Glomerular visceral epithelial cell (primary cell): Measurements from ENCODE around the gene PRUNE2.
A peak's percentile ranks its signal among the peaks of the same experiment; 100 is the strongest.

Source experiments
- DNase-seq: peaks from one replicate; pipeline ENCODE4 v3.0.0-alpha.2; 2016; ENCODE audit errors: extremely low spot score

Gene PRUNE2

DNA sequence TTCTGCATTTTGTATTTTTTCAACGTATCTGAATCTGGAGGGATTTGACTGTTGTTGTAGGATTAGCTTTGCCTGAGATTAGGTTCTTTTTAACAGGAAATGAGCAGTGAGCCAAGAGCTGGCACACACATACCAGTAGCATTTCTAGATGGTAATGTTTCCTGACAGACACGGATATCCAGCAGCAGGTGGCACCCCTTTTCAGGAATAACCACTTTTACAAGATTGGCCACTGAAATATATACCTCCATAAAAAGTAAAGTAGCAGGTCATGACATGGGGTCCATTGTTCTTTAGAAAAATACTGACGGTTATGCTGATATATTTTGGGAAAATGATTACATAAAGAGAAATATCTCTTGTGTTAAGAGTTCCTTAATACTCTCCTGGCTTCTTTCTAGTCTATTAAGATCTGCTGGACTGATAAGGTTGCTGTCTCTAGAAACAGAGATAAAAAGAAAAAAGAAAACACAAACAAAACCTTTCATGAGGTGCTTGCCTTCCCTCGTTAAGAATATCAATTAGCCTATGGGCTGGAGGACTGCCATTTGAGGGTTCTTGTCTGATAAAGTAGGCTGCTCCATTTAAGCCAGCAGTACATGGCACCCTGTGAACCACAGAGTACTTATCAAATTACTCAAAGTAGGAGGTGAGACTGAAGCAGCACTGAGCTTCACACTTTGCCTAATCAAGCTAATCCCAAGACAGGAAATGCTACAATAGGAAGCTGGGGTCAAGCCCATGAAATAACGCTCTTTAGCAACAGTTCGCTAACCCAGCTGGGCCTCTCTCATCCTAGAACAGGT is 243.2 kb downstream of the PRUNE2 start:
- DNase-seq: peak; percentile 37

DNA sequence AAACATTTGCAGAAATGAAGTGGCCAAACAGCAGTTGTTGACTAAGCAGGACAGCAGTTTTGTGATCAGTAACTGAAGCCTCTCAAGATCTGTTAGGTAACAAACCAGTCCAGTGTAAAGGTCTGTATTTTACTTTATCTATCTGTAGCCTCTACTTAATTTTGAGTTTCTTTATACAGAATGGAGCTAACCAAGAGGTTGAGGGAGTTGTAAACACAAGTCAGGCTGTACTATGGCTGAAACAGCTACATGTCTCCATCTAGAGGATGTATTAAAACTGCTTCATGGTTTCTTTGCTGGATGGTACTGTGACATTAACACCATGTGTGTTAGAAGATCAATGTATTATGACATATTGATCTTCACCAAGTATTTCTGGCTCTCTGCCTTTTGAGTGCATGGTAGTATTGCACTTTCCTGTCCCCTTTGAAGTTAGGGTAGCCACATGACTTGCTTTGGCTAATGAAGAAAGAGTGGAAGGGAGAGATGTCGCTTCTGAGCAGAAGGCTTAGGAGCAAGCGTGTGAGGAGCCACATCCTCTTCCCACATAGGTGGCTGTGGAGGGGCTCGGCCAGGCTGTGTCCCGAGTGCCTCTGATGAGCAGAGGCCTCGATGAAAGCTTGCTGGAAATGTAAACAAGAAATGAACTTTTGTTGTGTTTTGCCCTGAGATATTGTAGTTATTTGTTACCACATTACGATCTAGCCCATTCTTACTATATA is 247.2 kb downstream of the PRUNE2 start:
- DNase-seq: peak; percentile 61

DNA sequence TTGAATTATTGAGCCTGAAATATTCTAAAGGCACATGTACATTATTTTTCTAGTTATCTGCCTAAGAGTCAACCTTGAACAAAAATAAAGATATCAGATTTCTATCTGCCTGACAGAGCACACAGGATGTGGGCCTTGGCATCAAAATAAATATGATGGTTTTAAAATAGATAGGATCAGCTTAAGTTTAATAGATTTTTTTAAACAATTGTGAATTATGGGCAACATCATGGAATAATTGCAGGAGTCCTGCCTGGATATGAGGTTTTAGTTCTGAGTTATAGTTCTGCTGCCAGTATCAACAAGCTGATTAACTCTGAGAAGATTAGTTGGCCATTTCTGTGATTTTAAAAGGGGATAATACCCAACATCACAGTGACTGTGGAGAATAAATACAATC is 248.6 kb downstream of the PRUNE2 start:
- no peak for DNase-seq

DNA sequence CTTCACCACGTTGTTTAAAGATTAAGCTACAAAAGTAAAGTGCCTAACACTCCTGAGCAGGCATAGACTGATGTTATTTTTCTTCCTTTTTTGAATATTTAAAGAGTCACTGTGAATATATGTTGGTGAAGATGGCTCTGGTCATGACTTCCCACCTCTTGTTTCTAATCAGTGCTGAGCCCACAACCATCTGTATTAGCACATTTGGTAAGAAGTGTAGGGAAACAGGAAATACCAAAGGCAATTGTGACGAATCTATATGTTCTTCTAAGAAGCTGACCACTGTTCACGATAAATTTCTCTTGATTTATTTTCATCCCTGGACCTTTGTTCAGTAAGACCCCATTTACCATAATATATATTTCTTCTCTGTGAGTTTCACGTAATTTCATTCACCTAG is 249.9 kb downstream of the PRUNE2 start:
- DNase-seq: no peak

DNA sequence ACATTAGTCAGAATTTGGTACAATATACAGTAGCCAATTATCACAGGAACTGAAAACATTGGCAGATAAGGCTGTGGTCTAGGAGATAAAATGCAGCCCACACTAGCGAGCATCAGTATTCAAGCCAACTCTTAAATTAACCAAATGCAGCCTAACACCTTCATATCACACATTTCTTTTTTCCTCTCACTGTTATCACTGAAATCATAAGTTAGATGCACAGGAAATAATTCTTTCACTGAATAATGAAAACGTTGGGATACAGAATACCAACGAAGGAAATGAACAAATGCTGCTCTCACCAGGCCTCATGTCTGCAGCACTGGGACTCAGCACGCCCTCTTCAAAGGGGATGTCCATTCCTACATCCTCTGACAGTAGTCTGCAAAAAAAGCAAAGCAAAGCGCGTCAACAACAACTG is 250.8 kb downstream of the PRUNE2 start:
- no peak for DNase-seq

DNA sequence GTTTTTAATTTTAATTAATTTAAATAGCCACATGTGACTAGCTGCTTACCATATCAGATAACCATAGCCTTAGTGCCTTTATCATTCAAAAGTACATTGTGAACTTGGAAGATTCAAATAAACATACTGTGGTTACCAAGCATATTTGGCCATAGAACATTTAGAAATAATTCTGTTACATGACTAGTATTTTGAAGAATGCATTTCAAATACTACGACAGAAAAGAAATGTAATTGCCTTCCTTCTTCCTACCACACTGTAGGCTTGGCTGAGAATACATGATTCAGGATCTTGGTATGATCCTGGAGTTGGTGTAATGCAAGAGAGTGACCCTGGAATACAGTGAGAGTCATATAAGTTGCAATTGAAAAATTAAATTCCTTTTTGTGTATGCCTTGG is 251.3 kb downstream of the PRUNE2 start:
- peak; percentile 79 for DNase-seq

DNA sequence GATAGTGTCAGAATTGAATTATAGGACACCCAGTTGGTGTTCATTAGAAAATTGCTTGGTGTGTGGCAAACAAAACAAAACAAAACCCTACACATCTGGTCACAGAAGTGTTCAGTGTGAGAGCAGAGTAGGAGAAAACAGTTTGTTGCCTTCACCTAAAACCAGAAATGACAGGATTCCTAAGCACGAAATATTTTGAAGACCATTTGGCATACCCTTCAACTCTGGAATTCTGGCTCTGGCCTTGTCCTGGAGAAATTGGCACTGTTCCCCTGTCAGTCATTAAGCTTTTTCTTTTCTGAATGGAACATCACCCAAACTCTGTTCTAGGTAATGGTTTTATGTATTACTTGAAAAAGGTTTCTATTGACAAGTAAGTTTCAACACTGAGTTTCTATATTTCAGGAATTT is 251.9 kb downstream of the PRUNE2 start:
- DNase-seq: peak; percentile 28

DNA sequence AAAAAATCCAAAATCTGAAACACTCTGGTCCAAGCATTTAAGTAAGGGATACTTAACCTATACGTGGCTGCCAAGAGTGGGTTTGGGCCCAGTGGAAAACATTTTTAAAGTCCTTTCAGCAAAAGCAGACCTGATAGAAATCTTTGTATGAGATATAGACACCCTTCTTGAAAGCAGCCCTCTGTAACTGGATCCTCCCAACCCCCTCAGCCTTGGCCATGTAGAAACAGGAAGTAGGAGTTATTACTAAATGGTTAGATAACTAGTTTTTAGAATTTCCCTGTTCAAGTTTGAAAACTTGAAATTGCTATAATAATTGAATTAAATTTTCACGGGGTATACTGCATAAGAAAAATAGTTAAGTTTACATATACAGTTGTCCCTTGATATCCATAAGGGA is 253.0 kb downstream of the PRUNE2 start:
- DNase-seq: no peak

DNA sequence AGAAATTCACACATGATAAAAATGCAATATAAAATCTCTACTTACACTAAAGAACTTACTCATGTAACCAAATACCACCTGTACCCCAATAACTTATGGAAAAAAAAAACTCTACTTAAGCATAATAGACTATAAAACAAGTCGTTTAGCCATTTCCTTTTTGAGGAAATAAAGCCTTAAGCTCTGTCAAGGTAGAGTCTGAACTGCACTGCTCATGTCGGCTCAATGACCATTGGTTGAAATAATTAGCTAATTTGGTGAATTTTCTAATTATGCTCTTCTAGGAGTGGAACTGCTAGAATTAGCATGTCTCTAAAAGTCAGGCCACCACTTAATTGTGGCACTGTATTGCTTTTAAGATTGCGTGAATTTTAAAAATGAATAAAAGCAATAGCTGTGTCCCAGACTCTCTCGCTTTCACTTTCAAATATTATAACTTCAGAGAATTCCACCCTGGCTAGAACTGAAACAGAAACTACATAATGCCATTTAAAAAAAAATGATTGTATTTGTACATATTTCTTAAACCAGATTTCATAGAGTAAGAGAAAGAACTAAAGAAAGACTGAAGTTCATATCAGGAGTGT is 254.7 kb downstream of the PRUNE2 start:
- DNase-seq: no peak

DNA sequence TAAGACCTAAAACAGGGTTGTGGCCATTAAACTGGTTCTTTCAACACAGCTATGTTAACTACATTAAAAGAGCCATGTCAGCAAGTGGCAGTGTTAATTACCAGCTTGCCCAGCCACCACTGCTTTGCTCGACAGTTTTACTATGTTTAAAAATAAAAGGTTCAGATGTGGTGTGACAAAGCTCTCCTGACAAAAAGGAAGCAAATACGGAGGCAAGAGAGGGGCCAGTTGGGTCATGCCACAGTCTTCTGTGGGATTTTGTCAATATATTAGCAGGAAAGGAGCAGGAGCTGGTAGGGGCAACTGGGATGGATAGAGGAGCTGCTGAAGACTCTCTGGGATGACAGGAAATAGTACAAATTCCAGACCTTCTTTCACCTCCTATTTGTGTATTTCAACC is 255.2 kb downstream of the PRUNE2 start:
- DNase-seq: no peak

DNA sequence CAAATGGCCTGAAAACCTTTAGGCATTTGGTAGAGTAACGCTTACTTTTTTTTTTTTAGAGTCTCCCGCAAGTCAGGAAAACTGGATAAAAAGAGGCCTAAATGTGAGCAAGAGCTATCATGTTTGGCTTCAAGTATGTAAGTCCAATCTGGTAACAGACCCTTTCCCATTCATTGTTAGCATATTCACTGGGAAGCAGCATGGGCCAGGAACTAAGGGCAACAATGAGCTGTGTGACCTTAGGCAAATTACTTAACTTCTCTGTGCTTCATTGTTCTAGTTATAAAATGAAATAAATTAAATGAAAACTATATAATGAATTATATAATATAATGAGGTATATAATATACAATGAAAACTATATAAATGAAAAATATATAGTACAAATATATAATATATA is 256.0 kb downstream of the PRUNE2 start:
- no peak for DNase-seq

DNA sequence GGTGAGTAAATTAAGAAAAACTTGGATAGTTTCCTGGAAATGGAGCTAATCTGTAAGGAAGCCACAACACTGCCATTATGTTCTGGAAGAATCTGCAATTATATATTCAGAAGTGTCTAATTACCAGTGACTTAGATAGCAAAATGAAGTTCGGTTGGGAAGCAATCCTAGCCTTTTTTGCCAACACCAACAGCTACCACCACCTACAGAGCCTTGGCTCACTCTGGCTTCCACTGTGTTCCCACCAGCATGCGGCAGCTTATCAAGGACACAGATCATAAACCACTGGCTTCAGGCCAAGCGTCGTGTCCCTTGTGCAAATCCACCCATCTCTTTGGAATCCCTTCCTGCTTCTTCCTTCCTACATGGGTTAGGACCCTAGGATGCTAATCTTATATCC is 259.7 kb downstream of the PRUNE2 start:
- DNase-seq: no peak

DNA sequence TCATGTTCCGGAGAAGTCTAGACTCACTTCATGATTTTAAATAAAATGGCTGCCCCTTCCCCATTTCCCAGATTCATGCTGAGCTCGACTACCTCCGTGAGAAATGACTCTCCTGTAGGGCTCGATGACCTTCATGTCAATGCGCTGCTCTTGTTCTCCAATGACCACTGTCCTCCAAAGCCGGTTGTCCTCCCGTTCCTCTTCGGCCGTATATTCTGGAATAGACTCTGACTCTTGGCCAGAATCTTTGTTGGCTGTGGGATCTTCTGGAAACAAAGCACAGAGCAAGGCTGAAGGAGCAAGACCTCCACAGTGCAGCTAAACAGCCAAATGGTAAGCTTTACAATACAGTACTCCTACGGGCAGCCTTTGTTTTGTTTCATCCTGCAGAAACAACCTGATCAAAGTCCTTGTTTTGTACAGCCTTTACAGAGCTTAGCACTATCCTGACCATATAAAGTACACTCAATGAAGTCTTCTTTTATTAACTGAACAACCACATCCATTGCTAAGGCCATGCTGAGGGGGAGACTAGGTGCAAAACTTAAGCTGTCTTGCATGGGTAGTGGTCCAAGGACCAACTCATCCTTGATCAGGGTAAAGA is 261.2 kb downstream of the PRUNE2 start:
- DNase-seq: no peak

DNA sequence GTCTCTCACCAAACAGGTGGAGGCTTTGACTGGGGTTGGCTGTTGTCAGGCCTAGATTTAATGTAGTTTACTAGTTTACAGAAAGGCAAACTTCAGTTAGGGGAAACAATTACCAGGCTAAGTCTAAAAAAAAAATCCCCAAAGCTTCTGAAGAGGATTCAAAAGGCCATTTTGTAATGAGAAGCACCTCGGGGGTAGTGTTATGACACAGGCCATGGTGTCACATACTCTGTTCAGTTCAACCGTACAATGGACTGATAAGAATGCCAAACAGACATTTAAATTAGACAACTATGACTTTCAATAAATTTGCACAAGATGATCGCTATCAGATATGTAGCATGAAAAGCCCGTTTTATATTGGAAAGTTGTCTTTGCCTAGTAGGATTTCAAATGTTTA is 261.7 kb downstream of the PRUNE2 start:
- no peak for DNase-seq

DNA sequence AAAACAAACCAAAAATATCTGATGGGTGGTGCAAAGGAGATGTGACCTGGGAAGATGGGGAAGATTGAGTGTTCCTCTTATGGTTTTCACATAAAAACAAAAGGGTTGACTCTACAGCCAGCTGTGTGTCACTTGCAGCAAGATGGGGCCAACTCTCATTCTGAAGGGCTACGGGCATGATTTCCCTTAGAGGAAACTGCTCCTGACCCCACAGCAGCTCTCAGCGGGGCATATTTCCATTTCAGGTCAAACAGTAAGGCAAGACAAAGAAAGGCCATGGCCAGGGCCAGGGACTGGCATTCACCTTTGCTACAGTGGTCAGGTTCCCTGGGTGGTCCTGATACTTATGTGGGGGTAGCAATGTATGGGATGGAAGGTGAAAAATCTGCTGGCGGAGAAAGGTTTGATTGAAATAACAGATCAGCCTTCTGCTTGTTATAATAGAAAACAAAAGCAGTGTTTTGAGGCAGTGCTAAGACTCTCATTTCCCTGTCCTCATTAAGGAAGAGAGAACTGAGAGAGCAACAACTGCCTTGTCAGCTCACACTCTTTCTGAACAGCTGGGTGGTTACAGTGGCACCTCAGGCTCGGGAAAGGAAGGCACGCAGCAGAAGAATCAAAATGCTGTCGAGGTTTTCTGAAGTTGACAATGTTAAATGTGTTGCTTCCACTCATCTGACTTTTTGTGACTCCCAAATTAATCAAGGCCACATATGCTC is 262.4 kb downstream of the PRUNE2 start:
- no peak for DNase-seq

DNA sequence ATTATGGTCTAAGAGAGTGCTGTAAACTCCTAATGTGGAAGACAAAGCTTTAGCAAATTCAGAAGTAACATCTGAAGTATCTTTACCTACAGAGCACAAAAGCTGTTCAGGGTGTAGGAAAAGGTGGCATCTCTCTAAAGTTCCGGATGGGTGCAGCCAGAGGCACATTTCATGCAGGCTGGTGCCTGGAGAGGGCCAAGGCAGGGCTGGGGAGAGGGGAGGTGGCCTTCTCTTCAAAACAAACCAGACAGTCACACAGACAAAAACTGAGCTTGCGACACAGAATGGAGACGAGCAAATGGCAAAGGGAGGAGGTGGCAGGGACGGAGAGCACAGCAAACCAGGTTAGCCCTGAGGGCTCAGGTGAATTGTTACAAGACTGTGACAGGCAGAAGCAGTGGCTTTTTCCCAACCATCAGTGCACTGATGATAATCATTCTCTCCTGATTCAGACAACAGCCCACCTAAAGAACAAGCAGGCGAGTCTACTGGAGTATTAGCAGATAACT is 263.2 kb downstream of the PRUNE2 start:
- DNase-seq: no peak

DNA sequence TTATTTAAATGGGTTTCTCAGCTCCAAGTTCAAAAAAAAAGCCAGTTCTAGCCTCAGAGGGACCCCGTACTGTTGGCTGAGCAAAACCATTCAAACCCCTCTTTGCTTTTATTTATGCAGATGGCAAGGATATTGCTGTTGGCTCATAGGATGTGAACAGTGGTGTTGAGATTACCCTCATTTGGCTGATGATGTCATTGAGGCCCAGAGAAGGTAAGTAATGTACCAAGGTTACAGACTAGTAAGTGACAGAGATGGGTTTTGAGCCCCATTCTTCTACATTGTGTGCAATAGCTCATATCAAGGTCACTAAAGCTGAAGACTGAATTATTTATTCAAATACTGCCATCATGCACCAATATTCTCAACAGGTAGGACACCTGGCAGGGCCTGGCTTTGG is 263.8 kb downstream of the PRUNE2 start:
- DNase-seq: no peak

DNA sequence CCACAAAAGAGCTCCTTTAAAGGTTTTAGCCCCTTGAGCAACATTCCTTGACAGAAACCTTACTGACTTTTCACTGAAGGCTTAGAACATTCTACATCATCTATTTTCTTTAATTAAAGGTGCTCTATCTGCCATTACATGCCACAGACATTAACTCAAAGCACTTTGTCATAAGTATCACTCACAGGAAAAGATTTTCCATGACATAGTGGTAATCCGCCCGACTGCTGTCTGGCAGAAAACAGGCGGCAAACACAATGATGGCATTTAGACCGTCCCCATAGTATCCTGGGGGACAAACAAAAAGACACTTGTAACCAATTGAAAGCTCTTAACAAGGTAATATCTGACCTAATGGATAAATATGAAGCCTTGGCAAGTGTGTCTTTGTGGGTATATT is 267.9 kb downstream of the PRUNE2 start:
- DNase-seq: no peak

DNA sequence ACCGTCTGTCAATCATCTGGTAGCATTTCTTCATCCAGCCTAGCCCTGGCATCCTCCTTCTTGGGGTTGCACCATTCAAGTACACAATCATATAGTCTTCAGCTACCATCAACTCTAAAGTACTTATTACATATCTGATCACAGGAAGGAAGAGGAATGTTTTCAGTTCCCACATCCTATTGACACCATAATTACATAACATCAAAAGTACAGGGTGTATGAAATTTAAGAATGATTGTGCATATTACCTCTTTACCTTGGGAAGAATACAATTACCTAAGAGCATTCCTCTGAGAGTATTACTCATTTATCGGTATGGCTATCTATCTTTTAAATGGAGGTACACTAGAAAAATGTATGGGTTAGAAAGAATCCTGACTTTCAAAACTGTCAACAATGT is 268.5 kb downstream of the PRUNE2 start:
- no peak for DNase-seq

DNA sequence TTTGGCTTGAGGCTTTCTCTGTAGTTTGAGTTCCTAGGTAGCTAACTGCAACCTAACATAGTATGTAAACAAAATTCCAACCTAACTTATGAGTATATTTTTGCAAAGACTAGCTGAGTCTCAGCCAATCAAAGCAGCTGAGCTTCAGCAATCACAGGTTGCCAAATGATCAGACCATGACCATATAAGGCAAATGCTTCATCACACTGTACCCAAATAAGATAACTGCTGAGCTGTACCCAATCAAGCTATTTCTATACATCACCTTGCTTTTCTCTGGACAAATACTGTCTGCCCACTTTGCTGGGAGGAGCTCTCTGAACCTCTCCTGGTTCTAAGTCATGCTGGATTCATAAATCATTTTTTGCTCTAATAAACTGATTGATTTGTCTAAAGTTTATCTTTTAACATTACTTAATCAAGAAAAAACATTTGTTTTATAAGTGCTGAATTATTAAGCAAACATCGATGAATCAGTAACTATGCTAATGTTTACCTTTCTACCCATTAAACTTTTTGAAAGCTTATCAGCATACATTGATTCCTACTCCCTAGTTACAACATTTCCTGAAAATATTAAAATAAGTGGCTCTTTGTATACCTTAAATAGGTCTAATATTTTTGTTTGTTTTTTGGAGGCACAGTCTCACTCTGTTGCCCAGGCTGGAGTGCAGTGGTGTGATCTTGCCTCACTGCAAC is 271.4 kb downstream of the PRUNE2 start:
- DNase-seq: peak; percentile 12

DNA sequence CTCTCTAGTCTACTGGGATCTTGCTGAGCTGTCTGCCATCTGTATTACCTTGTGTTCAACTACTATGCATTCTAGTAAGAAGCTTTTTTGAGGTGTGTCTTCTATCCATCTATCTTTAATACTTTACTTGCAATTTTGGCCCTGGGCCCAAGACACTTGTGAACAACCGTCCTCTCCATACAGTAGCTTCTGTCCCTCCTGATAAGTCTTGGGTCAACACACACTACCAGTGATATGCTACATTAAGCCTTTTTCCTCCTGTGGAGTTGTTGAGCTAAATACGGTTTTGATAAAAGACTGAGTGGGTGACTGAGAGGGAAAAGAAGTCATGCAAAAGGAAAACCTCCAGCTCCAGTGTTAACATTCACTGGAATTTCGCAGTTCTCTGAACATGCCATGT is 275.0 kb downstream of the PRUNE2 start:
- no peak for DNase-seq
